H9 (cell line): ENCODE results near the gene SLC9A9. TPM values are rescaled to one million over a fixed set of nuclear protein-coding genes. Genes with fewer than 3 reads are reported as not detected.

ENCODE experiments used
- DNase-seq: peaks from one replicate; pipeline ENCODE4 v3.0.0-alpha.2; 2017
- H2AFZ ChIP-seq: one replicate; pipeline ENCODE4 v1.6.1; 2013; ENCODE audit warnings: mild to moderate bottlenecking, low read length, control low read depth, moderate library complexity
- H2AK5ac ChIP-seq: 2 replicates; pipeline ENCODE4 v1.6.1; 2013; ENCODE audit warnings: low read length, control low read depth, mixed read lengths; ENCODE audit not compliant: insufficient read length
- H2BK120ac ChIP-seq: one replicate; pipeline ENCODE4 v1.6.1; 2013; ENCODE audit warnings: low read depth, mild to moderate bottlenecking, low read length, control low read depth, inconsistent platforms; ENCODE audit not compliant: poor library complexity, severe bottlenecking
- H2BK12ac ChIP-seq: 2 replicates; pipeline ENCODE4 v1.6.1; 2013; ENCODE audit warnings: low read length, control low read depth, mixed read lengths, low read depth; ENCODE audit not compliant: insufficient read length
- H2BK15ac ChIP-seq: 2 replicates; pipeline ENCODE4 v1.6.1; 2013; ENCODE audit warnings: low read depth, low read length, control low read depth
- H2BK20ac ChIP-seq: one replicate; pipeline ENCODE4 v1.6.1; 2013; ENCODE audit warnings: low read depth, mild to moderate bottlenecking, low read length, control low read depth, inconsistent platforms; ENCODE audit not compliant: poor library complexity, severe bottlenecking
- H2BK5ac ChIP-seq: 2 replicates; pipeline ENCODE4 v1.6.1; 2013; ENCODE audit warnings: low read length, control low read depth, mixed read lengths; ENCODE audit not compliant: insufficient read length
- H3K14ac ChIP-seq: 2 replicates; pipeline ENCODE4 v1.6.1; 2013; ENCODE audit warnings: low read length, control low read depth; ENCODE audit not compliant: insufficient read depth
- H3K18ac ChIP-seq: 2 replicates; pipeline ENCODE4 v1.6.1; 2013; ENCODE audit warnings: low read depth, mild to moderate bottlenecking, mixed read lengths, low read length, control low read depth; ENCODE audit not compliant: insufficient read length
- H3K23ac ChIP-seq: 2 replicates; pipeline ENCODE4 v1.6.1; 2013; ENCODE audit warnings: low read length, control low read depth, mixed read lengths, low read depth; ENCODE audit not compliant: insufficient read length
- H3K23me2 ChIP-seq: 2 replicates; pipeline ENCODE4 v1.6.1; 2013; ENCODE audit warnings: low read depth, mild to moderate bottlenecking, mixed read lengths, low read length, control low read depth; ENCODE audit not compliant: insufficient read length, poor library complexity, severe bottlenecking
- H3K27ac ChIP-seq: 2 replicates; pipeline ENCODE4 v1.5.1; 2013; ENCODE audit warnings: low read length, control low read depth, mixed read lengths, low read depth; ENCODE audit not compliant: insufficient read length
- H3K27me3 ChIP-seq: 2 replicates; pipeline ENCODE4 v1.6.1; 2013; ENCODE audit warnings: low read length, control low read depth, inconsistent platforms; ENCODE audit not compliant: insufficient read depth
- H3K4ac ChIP-seq: 2 replicates; pipeline ENCODE4 v1.6.1; 2013; ENCODE audit warnings: low read depth, mild to moderate bottlenecking, control low read depth, inconsistent platforms, low read length, moderate library complexity
- H3K4me1 ChIP-seq: 2 replicates; pipeline ENCODE4 v1.6.1; 2013; ENCODE audit warnings: low read length, control low read depth, inconsistent platforms; ENCODE audit not compliant: insufficient read depth
- H3K4me2 ChIP-seq: 2 replicates; pipeline ENCODE4 v1.6.1; 2013; ENCODE audit warnings: low read length, control low read depth, mixed read lengths; ENCODE audit not compliant: insufficient read length, insufficient read depth
- H3K56ac ChIP-seq: 2 replicates; pipeline ENCODE4 v1.6.1; 2013; ENCODE audit warnings: low read depth, mild to moderate bottlenecking, mixed read lengths, low read length, control low read depth; ENCODE audit not compliant: insufficient read length
- H3K79me1 ChIP-seq: 2 replicates; pipeline ENCODE4 v1.6.1; 2013; ENCODE audit warnings: low read depth, mild to moderate bottlenecking, moderate library complexity, low read length, control low read depth, inconsistent platforms; ENCODE audit not compliant: insufficient read depth, poor library complexity, severe bottlenecking
- H3K79me2 ChIP-seq: 2 replicates; pipeline ENCODE4 v1.6.1; 2013; ENCODE audit warnings: low read length, control low read depth, inconsistent platforms; ENCODE audit not compliant: insufficient read depth
- H3K9ac ChIP-seq: 2 replicates; pipeline ENCODE4 v1.6.1; 2013; ENCODE audit warnings: low read length, control low read depth, mixed read lengths; ENCODE audit not compliant: insufficient read length; ENCODE audit errors: extremely low read depth
- H3K9me3 ChIP-seq: one replicate; pipeline ENCODE4 v1.6.1; 2013; ENCODE audit warnings: low read depth, low read length, inconsistent platforms; ENCODE audit not compliant: control insufficient read depth
- H3T11ph ChIP-seq: one replicate; pipeline ENCODE4 v1.6.1; 2013; ENCODE audit warnings: mild to moderate bottlenecking, low read length, control low read depth, inconsistent platforms
- H4K20me1 ChIP-seq: one replicate; pipeline ENCODE4 v1.6.1; 2013; ENCODE audit not compliant: control insufficient read depth, insufficient read length, insufficient read depth
- H4K5ac ChIP-seq: 2 replicates; pipeline ENCODE4 v1.6.1; 2013; ENCODE audit warnings: low read depth, mild to moderate bottlenecking, mixed read lengths, low read length, control low read depth; ENCODE audit not compliant: insufficient read length
- H4K8ac ChIP-seq: replicated peaks from 2 replicates; pipeline ENCODE4 v1.6.1; 2013; ENCODE audit warnings: low read length, control low read depth, mixed read lengths, low read depth; ENCODE audit not compliant: insufficient read length
- H4K91ac ChIP-seq: 2 replicates; pipeline ENCODE4 v1.6.1; 2013; ENCODE audit warnings: low read depth, mild to moderate bottlenecking, moderate library complexity, mixed read lengths, low read length, control low read depth; ENCODE audit not compliant: insufficient read length
- H3K27ac Mint-ChIP-seq, 3 experiments: 2 replicates in 2 of 3; 3 replicates in 1 of 3; pipeline ENCODE4 v1.8.0; 2020 to 2021; ENCODE audit warnings: mixed read lengths in 3 of 3, mild to moderate bottlenecking in 1 of 3, moderate library complexity in 1 of 3
- H3K27me3 Mint-ChIP-seq: 2 replicates; pipeline ENCODE4 v1.8.0; 2021; ENCODE audit warnings: low read depth, mild to moderate bottlenecking, moderate library complexity, mixed read lengths
- H3K36me3 Mint-ChIP-seq, 3 experiments: 2 replicates in 2 of 3; 3 replicates in 1 of 3; pipeline ENCODE4 v1.8.0; 2020 to 2021; ENCODE audit warnings: low read depth in 3 of 3, mixed read lengths in 3 of 3; ENCODE audit not compliant: insufficient read depth in 1 of 3
- H3K4me1 Mint-ChIP-seq, 2 experiments: 2 replicates each; pipeline ENCODE4 v1.8.0; 2020; ENCODE audit warnings: mixed read lengths in 2 of 2
- H3K4me3 Mint-ChIP-seq, 2 experiments: 2 replicates in 1 of 2; 3 replicates in 1 of 2; pipeline ENCODE4 v1.8.0; 2020 to 2021; ENCODE audit warnings: mild to moderate bottlenecking in 2 of 2, mixed read lengths in 2 of 2, moderate library complexity in 1 of 2
- H3K9me3 Mint-ChIP-seq, 2 experiments: 2 replicates in 1 of 2; 3 replicates in 1 of 2; pipeline ENCODE4 v1.8.0; 2020; ENCODE audit warnings: mild to moderate bottlenecking in 2 of 2, mixed read lengths in 2 of 2, moderate library complexity in 1 of 2
- CTCF ChIP-seq: fragments of 200-600 bp; sonication (generic); conservative IDR thresholded peaks from 3 replicates; pipeline ENCODE4 v1.8.0; 2021; ENCODE audit warnings: antibody characterized with exemption, mild to moderate bottlenecking
- WGBS: extraction: QIAGEN DNeasy Blood & Tissue Kit; methylation state at CpG from one replicate; pipeline ENCODE4 v1.1.7; 2013; ENCODE audit warnings: missing lambda C conversion rate, low lambda C conversion rate, mixed read lengths; ENCODE audit not compliant: insufficient read length; ENCODE audit errors: extremely low coverage; 5-methylcytosine and 5-hydroxymethylcytosine counted together
- total RNA-seq: library from RNA; stranded (reverse); gene quantifications from 2 replicates; pipeline ENCODE4 v1.2.1, GENCODE V29; 2021

Gene SLC9A9
- total RNA-seq, 1 experiment from 2014 or later = 0.35 TPM

GRCh38 chr3:143584474-143584873 lies 263.8 kb downstream of the SLC9A9 start:
- Histone ChIP-seq H4K91ac (no peak overlapping the region), H2BK12ac (no peak overlapping the region), H2BK15ac (no peak overlapping the region), H3K9ac (no peak overlapping the region), H3K9me3 (no peaks in the 10 kb centered on the region), H3K79me2 (no peaks in the 10 kb centered on the region), H3K4ac (no peak overlapping the region), H3K4me2 (no peak overlapping the region), H3K79me1 (no peaks in the 10 kb centered on the region), H3K23ac (no peak overlapping the region), H2AFZ (no peak overlapping the region), H4K20me1 (no peaks in the 10 kb centered on the region), H3K18ac (no peak overlapping the region), H2BK5ac (no peak overlapping the region), H4K5ac (no peak overlapping the region), H3K27me3 (no peaks in the 10 kb centered on the region), H2BK120ac (no peak overlapping the region), H3K4me1 (0 out of 2 replicates have a peak, but pooled peaks cover 4% of the 10 kb centered on the region), H4K8ac (no peak overlapping the region), H2AK5ac (no peak overlapping the region), H3K14ac (no peak overlapping the region), H3K27ac (no peak overlapping the region), H3K56ac (no peak overlapping the region), H3T11ph (no peak overlapping the region), H3K23me2 (no peaks in the 10 kb centered on the region), H2BK20ac (no peak overlapping the region)
- H3K9me3 Mint-ChIP-seq = no peaks in the 10 kb centered on the region
- no CpG with 5 or more reads among the region's 1 CpG for WGBS
- DNase-seq = no peak
- no peaks in the 10 kb centered on the region for H3K36me3 Mint-ChIP-seq
- no peak overlapping the region for H3K27ac Mint-ChIP-seq
- peaks cover 4% of the 10 kb centered on the region; the same call in 1 of the 2 replicates for H3K27me3 Mint-ChIP-seq
- no peak for TF ChIP-seq CTCF
- H3K4me1 Mint-ChIP-seq = peaks cover 0 to 4% of the 10 kb centered on the region in 2 experiments; a peak in 2 of 4 replicates
- no peak overlapping the region for H3K4me3 Mint-ChIP-seq
